HG03520 (cell line): ENCODE measurements around the gene AGT.

Experiments used
- ATAC-seq: cut with Tn5 transposase; IDR thresholded peaks from one replicate; pipeline ENCODE4 v1.9.1; 2021; ENCODE audit warnings: mild to moderate bottlenecking, moderate library complexity; ENCODE audit not compliant: unreplicated experiment

The AGT gene

DNA sequence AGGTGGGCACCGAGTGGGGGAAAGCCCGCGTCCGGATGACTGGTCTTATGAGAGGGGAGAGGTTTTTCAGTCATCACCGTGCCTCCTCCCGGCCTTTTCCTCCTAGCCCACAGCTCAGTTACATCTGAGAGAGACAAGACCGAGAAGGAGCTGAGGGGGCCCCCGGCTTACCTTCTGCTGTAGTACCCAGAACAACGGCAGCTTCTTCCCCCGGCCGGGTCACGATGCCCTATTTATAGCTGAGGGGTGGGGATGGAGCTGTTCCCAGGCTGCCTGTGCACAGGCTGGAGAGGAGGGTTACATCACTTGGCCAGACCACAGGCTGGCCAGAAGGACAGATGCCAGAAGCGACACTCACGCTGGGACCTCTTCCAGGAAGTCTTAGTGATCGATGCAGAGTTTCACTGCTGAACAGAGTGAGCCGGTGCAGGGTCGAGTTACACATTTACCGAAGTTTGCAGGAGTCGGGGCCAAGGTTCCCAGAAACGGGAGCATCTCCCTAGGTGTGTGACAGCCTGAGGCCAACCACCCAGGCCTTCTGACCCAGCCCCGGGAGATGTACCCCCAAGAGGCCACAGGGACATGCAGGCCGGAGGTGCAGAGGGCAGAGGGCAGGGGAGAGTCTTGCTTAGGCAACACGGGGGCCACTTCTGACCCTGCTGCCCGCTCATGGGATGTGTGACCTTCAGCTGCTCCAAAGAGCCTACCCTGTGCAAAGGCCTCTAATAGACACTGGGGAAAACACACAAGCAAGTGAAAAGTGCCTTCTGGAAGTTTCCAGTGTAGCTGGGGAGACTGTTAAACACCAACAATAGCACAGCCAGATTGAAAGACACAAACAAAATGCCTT lies at the start of gene AGT:
AGT (minus strand) TSS at position 208 of the 850 bp plus-strand sequence. CDS start 3,299 bp downstream, outside the sequence.
- no peak for ATAC-seq

DNA sequence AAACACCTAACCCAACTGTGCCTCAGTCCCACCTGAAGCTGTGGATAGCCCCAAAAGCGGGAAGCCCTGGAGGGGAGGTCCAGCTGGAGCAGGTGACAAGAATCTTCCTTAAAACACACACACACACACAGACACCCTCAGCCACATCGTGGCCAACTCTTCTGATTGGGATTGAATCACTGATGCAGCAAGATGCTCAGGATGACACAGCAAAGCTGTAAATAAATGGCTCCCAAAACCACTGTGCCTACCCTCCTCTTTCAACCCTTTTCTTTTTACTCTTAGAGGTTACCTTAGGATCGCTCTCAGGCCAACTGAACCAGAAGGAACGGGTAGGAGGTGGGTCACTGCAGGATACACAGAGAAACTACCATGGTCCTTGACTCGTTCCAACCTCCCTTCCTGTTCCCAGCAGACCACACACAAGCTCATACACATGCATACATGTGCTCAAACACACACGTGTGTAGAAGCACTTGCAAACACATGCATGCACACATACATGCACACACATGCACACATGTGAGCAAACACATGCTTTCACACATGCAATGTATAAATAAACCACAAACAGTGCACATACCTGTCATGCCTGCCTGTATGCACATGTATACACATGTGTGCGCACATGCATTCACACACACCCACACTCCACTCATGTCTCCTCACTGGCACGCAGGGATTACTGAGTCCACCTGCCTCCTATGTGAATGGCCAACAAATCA lies 47.7 kb upstream of the AGT start:
- no peak for ATAC-seq

DNA sequence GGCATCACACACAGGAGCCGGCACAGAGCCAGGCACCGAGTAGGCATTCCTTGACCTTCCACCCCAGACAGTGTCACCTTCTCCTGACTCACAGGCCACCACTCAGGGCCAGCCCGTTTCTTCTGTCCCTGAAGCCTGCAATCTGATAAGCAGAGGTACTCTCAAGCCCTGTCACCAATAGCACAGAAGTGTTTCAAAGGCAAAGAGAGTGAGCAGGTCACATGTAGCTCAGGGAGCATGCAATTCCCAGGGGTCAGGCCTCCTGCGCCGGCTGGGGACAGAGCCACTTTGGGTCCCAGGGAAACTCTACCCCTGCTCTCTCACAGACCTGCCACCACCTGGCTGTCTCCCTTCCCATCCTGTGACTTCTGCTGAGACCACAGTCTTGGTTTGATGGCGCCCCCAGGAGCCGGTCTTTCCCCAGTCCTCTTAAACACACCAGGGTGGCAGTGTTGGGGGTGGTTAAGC lies 46.5 kb upstream of the AGT start:
- ATAC-seq = no peak

DNA sequence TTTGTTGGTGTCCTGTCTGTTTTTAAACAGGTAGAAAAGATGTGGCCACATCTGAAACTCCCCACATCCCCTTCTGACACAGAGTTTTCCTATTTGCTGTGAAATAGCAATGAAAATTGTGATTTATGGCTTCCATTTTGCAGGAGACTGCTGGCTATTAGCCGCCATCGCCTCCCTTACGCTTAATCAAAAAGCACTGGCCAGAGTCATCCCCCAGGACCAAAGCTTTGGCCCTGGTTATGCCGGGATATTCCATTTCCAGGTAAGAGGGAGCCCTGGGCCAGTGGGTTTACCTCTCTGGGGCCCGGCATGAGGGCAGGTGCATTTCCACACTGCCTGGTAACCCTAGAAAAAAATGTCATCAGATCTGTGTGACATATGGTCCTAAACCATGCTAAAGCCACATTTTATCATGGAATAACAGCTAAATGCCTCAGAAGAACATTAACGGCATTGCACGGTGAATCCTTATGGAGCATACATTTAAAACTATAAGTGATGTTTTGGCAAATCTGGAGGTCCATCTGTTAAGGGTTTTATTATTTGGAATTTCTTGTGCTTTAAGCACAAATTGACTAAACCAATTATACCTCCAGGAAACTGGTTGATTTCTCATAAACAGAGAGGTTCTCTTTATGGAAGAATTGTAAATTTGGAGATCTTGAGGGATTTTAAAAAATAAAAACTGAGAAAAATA lies 45.6 kb upstream of the AGT start:
- ATAC-seq = no peak

DNA sequence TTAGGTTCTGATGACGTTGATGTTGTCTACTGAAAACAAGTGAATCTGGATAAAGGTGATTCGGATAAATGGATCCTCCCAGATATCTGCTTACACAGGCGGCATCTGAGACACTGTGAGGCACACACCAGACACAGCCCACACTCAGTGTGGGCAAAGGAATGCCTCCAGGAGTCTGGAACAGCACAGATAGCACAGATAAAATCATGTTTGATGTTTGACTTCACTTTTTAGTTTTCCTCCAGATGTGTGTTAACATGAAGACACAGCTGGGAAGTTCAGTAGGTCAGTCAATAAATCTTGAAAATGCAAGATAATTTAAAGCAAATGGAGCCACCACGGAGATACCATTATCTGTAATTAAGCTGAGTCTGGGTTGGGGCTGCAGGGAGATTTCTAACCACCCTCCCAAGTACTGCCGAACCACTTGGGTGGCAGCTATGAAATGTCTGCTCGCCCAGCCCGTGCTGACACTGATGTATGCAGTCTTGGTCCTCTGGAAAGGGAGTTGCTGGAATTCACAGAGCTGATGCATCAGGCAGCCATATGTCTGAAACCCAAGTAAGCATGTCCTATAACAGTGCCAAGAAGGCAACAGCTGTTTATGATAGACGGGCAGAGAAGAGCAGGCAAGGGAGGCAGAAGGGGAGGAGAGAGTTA lies 44.9 kb upstream of the AGT start:
- ATAC-seq = no peak

DNA sequence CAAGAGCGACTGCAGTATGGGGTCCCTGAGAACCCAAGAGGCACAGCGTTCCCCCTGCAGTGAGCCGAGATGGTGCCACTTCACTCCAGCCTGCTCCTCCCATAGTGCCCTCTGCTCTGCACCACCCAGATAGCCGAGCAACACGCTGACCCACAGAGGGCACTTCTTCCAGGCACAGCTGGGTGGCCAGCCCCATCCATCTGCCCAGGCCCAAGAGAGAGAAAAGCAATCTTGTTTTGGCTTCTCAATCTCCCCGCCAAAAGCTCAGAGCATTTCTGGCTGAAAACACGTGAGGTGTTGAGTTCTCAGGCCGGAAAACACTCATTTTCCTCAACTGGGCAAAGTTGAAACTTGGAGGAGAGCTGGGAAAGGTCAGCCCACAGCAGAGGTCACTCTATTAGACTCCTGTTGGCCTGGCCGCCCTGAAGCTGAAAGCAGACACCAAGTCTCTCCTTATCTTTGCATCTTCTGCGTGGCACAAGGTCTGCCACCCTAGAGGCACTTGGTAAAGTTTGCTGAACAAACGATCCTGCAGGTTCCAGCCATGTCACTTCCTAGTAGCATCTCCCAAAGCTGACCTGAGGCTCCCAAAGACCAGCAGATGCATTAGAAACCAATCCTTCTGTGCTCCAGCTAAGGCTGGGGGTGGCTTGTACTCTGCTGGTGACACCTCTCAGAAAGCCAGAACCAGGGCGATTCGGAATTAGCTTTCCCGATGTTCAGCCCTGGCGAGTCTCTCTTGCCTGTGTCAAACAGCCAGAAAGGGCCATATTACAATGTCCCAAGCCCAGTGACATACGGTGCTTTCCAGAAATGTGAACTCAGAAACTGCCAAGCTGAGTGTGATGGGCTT lies 44.2 kb upstream of the AGT start:
- ATAC-seq = no peak

DNA sequence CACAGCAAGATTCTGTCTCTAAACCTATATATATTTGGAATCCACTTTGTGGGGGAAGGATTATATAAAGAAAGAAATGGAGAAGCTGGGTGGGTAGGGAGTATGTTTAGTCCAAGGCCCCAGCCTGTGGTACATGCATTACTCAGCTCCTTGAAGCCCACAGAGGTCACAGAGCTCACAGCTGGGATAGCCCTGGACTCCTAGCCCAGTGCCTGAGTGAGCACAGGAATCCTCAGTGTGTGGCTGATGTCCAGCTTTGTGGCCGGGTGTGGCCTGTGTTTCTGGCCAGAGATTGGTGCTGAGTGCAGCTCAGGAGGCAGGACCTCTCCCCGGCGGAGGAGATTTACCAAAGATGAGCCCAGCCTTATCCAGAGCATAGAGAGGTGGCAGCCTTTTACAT lies 40.9 kb upstream of the AGT start:
- no peak for ATAC-seq

DNA sequence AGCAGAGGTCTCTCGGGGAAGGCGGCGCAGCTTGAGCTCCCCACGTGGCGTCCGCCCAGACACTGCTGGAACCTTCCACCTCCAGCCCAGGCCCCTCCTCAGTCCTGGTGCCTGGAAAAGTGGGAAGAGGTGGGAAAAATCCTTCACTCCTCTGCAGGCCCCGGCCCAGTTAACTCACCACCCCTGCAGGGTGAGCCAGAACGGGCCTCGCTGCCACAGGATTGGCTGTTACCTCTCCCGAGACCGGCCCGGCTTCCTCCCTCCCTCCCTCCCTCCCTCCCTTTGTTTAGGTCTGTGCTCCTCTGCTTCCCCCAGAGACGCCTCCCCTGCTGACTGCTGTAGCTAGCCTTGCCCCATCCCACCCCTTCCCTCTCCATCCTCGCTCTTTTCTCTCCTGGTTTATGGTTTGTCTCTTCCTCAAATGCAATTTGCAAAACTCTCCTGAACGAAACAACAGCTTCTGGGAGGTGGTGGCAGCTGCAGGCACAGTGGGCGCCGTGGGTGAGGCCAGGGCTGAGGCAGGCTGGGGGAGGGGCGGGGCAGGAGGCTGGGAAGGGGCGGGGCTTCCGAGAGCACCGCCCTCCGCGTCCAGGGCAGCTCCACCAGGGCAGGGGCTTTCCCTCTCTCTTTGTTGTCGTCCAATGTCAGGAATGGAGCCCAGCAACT lies 39.8 kb upstream of the AGT start:
- ATAC-seq = no peak

DNA sequence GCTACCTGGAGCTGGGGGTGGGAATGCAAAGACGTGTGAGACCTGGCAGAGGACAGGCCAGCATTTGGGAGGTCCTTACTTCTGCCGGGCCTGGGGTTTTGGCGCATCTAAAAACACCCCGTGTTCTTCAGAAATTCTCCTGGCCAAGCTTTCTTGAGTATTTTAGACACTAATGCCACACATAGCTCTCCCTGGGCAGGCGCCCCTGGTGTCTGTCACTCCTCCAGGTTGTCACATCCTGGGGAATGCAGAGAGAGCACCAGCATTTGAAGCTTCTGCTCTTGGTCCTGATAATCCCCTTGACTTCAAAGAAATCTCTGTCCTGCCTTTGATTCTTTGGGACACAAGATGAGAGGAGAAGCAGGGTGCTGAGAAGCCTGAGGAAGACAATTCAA lies 39.3 kb upstream of the AGT start:
- ATAC-seq = no peak

DNA sequence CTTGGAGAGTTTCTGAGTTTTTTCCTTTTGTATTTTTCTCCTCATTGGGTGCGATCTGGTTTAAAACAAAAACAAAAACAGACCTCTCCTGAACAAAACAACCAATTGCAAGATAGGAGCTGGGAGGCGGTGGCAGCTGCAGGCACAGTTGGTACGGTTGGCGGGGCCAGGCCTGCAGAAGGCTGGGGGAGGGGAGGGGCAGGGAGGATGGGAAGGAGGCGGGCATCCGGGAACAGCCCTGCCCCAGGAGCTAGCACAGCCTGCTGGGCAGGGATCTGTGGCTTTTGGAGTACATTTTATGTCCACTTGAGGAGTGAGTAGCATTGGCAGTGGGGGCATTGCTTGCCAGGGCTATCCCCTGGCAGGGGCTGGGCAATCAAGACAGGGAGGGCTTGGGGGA lies 38.5 kb upstream of the AGT start:
- ATAC-seq = no peak

DNA sequence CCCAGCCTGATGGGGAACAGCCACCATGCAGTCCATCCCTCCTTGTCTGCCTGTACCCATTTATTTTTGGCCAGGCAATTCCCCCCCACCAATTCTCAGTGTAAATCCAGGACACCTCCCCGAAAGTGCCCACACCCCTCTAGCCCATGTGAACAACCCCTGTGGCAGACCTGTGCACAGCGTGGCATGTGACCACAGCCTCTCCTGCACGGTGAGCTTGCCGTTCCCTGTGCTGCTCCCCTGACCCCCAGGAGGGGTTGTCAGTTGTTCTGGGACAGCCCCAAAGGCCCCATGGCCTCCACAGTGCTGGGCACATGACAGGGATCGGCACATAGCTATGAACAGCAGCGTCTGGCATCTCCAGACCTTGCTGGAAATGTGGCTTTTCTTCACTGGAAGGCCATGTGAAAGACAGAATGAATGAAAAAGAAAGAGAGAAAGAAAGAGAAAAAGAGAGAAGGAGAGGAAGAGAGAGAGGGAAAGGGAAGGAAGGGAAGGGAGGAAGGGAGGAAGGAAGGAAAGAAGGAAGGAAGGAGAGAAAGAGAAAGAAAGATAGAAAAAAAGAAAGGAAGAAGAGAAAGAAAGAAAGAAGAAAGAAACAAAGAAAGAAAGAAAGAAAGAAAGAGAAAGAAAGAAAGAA lies 37.2 kb upstream of the AGT start:
- ATAC-seq = no peak

DNA sequence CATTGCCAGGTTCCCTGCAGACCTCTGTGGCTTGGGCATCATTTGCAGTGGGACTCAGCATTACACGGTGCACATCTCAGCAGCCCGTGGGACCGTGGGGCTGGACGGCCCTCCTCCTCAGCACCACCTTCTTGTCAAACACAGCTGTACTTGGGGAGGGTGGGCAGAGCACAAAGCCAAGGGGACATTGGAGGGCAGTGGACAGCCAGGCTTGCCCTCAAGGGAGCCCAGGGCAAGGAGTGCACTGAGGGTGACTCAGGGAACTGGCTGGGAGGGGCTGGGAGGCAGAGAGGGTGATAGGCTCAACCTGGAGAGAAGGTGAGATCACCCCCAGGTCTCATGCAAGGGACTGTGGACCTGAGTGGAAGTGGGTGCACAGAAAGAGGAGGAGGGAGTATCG lies 36.7 kb upstream of the AGT start:
- no peak for ATAC-seq

DNA sequence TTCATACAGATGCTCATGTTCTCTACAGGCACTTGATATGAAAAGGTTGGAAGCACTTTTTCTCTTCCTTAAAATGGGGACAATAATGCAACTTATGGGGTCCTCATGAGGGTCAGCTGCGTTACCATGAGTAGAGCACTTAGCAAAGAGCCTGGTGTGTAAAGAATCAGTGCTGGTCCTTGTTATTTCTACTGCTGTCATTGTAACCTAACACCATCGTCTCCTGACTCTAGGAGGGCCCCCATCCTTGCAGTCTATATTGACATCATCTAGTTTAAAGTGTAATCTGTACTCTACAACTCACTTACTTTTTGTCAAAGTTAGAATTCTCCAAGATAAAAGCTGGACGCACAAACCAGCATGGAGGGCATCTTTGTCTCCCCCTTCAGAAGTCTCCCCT lies 35.7 kb upstream of the AGT start:
- no peak for ATAC-seq

DNA sequence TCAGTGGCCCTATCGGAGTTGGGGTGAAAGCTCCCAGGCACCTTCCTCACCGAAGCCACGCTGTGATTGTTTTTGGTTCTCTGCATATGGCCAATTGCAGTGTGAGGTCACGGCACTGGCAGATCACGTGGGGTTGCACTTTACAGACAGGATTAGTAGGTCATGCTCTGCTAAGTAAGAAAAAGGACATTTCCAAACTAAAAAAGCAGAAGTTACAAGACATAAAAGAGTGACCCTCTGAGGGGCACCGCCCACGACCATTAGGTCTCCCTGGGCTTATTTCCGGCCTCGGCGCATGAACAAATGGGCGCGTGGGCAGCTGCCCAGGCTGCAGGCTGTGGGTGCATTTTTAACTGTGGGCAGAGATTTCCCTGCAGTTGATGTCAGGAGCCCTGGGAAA lies 35.2 kb upstream of the AGT start:
- ATAC-seq = no peak

DNA sequence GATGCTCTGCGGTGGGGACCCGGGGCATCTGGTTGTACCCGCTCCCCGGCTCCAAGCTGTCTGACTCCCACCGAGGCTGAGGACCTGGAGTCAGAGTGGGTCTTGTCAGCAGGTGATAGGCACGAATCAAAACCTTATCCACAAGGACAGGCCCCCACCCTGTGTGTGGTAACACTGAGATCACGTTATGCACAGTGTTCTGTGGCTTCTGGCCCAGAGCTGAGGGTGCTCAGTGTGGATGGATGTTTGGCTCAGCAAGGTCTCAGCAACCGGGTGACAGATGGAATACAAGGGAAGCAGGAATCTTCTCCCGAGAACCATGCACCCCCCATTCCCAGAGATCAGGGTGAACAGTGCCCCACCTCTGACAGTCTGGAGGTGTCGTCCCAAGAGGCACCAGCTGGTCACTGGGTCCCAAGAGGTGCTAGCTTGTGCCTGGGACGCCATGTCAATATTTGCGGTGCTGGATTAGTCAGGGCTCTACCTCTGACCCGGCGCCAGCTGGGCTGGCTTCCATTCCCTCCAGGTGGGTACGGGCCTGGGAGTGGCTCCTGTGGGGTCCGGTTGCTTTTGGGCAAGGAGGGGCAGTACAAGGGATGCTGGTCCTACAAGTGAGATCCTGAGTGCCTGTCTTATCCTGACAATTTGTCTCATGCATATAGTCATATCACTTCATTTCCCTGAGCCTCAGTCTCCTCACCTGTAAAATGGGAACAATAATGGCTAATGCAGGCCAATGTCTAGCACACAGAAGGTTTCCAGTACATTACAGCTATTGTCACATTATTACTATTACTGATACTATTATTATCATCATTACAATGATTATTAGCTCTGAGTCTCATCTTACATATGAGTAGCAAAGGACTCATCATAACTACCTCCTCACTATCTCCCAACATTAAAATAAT lies 34.2 kb upstream of the AGT start:
- ATAC-seq = no peak

DNA sequence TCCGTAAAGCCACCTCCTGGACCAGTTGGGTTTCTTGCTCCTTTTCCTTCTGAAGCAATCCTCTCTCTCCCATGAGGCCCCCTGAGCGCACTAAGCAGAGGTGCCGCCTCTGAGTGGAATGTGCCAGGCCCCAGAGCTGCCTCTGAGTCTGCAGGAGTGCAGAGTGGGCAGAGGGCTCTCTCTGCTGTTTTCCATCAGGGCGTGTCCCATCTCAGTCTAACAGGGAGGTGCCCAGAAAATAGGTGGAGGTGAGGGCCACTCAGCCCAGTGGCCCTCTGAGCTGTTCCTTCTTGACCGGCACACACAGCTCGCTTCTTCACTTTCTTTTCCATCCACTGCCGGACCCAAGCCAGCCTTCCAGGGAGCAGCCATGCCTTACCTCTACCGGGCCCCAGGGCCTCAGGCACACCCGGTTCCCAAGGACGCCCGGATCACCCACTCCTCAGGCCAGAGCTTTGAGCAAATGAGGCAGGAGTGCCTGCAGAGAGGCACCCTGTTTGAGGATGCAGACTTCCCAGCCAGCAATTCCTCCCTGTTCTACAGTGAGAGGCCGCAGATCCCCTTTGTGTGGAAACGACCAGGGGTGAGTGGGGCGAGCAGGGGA lies 33.3 kb upstream of the AGT start, which contains the start of gene CAPN9:
CAPN9 (plus strand) TSS at position 262 of the 604 bp plus-strand sequence; CDS start at position 371, 109 bp downstream.
- no peak for ATAC-seq

DNA sequence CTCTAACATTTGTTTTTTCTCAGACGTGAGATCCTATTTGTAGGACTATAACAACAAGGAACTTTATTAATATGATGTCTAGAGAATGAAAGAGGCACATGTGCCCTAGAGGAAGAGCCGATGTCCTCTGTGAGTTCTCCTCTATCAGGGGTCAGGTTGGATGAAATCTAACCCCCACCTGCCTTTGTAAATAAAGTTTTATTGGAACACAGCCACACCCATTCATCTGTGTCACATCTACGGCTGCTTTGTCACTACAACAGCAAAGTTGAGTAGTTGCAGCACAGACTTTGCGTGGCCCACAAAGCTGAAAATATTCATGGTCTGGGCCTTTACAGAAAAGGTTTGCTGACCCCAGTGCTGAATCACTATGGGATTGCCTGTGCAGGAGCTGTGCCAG lies 32.7 kb upstream of the AGT start:
- no peak for ATAC-seq

DNA sequence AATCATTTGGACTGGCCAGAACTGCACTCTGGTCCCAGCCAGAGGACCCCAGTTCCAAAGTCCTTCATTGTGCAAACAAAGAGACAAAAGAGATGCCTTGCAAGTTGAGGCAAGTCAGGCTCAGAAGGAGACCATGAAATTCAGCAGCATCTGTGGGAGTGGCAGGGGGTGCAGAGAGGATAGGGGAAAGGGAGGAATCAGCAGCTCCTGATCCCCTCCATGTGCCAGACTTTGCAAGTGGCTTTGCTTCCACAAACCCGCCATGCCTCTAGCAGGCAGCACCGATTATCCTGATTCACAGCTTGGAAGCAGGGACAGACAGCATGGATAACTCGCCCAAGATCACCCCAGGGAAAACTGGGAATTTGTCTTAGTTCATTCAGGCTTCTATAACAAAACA lies 31.1 kb upstream of the AGT start:
- ATAC-seq = no peak
